Measurements from ENCODE around the gene FMNL2.

Gene FMNL2

DNA sequence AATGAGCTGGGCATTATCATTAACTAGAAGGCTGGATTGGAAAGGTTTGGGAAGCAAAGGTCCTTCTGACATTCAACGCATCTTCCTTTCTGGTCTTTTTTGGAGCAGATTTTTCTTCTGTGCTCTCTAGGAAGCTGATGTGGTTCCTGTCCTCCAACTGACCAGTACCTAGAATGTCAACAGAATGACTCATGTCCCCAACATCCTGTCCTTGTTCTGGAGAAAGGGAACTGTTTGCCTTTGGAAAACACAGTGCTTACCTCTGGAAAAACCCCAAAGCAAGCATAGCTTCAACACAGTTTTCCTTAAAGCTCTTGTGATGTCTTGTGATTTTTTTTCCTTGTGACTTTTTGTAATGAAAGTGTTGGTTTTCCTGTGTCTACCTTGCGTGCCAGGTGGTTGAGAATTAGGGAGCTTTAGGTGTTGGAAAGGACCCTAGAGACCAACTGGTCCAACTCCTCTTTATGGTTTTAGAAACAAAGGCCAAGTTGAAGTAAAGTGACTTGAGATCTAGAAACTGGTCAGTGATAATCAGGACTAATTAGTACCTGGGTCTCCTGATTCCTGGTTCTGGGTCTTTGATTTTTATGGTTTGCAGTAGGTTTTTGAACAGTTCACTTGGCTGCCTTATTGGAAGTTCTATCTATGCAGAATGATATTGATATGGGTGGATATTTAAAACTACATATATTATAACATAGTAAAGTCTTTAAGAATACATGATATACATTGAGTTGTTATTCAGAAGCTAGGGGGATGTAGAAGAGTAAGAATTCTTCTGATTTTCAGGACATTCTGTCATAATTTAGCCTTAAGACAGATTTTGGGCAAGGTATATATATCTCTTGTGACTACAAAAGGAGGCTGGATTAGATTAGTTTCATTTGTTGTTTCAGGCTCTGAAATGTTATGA is 70.5 kb downstream of the FMNL2 start:
- no peak for DNase-seq

DNA sequence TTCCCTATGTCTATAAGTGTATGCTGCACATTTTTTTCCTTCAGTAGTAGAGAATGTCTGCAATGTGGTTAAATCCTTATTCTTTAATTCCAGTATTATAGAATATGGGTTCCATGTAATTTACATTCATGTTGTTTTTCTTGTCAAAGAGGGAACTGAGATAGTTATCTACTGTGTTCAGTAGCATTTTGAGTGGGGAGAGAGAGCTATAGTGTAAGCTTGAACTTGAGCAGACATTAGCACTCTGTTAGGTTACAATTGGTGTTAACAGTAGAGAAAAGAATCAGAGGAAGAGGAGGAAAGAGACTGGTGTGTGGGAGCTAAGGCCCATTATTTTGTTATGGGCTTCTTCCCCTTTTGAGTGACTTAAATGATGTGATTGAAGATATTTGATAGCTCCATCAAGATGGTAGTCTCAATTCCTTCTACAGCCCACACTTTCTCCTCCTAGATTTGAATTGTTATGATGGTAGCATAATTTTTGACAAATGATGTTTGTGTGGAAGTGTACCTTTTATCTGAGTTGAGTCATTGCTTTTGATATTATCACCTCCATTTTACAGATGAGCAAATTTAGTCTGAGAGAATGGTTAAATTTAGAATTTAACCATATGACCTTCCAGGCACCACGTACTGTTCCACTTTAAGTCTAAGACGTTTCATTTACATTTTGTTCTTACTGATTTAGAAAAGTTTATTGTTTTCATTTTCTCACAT is 71.3 kb downstream of the FMNL2 start:
- DNase-seq = no peak

DNA sequence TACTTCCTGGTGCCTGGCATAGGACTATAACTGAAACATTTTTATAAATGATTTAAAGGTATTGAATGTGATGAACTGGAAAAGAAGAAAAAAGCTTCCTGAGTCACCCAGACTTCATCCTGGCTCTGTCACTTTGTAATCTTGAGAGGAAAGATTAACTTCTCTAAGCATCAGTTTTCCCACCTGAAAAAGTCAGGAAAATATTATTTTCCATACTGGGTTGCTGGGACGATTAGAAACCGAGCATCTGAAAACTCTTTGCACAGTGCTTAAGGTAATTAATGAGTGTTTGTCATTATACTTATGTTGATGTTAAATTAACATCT is 71.8 kb downstream of the FMNL2 start:
- no peak for DNase-seq

DNA sequence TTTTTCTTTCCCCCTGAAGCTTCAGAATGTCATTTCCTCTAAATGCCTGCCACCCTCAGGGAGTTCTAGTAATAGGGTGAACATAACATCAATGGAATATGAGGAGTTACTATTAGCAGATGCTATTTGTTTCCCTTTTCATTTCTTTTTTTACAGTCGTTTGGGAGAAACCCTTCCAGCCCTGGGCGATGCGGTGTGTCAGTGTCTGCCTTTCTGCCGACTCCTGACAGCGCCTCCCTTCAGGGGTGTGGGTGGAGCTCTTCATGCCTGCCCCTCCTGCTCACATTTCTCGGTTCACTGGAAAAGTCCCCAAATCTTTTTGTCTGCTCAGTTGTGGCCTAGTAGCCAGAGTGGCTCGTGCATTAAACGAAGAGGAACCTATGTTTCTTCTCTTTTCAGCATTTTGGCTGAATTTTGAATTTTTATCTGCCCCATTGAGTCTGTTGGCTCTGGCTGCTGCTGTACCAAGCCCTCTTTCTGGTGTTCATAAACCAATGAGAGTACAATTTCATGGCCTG is 72.3 kb downstream of the FMNL2 start:
- DNase-seq = no peak

DNA sequence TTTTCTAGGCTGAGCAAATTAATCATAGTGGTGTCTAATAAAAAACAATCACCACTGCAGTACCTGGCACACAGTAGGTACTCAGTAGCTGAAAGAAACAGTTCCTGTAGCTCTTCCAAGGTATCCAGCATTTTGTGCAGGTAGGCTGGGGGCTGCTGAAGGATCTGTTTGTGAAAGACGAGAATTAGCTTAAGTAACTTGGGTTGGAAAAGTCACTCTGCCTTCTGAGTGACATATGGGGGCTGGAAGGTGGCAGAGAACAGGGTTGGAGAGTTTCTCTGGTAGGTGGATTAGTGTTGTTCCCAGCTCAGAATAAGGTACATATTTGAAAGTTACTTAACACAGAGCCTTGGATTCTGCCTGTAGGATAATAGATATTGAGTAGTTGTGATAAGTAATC is 72.8 kb downstream of the FMNL2 start:
- no peak for DNase-seq

DNA sequence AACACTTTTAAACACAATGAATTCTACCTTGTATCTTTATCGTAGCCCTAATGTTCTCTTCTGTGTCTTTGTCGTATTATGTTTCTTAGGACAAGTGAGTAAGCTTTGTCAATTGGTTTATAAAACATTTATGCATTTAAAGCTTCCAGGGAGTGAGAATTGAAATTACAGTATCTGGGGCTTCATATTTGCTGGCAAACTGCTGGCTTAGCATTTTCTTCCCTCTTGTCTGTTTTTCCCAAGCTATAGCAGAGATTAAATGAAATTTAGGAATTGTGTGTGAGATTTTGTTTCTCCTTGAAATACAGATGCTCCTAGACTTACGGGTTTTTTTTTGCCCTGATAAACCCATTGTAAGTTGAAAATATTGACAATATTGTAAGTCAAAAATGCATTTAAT is 73.3 kb downstream of the FMNL2 start:
- no peak for DNase-seq

DNA sequence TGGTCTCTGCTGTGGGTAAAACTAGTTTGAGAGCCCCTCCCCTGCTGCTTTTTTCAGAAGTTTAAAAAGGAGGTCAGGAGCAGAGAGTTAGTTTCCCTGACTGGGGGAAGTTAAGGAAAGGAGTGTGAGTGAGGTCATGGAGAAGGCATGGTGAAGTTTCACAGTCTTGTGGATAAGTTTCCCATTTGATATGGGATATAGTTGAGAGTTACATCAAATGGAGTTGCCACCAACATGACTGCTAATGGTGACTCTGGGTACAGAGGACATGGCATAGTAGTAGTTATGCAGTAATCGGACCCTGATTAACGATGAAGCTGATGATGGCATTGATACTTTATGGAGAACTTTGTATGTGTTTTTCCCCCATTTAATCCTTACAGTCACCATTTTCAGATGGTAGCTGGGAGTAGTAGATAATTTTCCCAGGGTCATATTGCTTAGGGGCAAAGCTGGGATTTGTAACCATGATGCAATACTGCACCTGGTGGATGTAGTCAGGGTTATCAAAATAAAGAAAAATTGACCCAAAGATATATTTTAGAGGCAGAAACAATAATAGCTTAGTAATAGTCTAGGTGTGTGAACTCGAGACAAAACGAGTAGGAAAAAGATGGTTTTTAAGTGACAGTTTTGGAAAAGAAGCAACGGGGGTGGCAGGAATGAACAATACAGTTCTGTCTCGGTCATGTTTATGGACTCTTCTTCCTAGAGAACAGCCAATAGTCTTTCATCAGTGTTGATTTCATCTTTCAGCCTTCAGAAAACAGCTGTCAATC is 74.6 kb downstream of the FMNL2 start:
- no peak for DNase-seq

DNA sequence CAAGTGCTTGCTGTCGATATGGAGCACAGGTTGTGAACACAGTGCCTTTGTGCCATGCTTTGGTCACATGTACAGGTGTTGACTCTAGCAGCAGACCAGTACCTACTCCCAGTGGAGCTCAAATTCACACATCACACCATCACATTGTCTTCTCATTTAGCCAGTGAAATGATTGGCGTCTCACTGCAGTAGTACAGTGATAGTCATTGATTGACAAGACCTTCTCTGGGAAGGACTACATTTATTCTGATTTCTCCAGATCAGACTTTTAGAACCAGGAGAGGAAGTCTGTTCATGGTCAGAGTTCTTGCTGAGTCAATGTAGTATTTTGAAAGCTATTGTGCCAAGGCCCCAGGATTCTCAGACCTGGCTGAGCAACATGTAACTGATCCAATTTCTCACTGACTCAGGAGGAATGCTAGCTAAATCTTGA is 75.2 kb downstream of the FMNL2 start:
- no peak for DNase-seq

DNA sequence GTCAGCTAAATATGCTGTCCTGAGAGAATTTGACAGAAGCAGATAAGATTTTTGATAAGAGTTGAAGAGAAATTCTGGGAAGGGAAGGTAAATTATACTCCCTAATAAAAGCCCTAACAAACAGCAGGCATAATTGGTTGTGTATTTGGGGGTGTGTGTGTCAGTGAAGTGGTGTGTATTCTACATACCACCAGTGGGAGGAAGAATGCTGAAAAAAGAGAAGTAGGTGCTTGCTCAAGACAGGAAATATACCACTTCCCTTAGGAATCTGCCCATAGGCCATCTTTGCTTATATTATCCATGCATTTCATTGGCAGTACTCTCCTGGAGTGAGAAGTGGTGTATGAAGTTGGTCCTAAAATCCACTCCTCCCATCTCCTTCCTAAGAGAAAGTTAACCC is 76.2 kb downstream of the FMNL2 start:
- no peak for DNase-seq

DNA sequence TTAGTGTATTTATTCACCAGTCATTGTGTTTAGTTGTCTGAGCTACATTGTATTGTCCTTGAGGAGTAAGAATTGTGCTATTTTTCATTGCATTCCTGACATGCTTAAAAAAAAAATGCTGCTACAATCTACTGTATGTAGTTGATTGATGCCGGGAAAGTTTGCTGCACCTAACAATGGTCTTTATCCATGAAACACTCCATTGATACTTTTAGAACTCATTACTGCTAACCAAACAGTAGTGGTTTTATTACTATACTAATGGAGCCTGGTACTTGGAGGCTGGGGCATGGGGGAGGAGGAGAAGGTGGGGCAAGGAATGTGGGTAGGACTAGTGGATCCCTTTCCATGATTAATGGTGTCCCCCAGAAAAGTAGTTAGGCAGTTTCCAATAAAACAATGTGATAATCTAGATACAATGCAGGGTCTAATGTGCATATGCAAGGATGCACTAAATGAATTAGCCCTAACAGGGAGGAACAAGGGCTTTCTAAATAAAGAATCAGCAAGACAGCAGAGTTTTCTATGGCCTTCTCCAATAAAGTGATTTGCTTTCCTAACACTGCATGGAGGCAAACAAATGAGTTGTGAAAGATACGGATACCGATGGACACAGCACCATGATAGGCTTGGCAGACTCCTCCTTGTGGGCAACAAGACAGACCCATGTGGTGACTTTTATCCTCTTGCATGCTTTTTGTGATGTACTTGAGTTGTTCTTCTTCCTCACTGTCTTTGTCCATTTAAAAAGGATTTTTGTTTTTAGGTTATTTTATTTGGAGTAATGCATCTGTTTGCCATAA is 78.5 kb downstream of the FMNL2 start:
- DNase-seq = no peak

DNA sequence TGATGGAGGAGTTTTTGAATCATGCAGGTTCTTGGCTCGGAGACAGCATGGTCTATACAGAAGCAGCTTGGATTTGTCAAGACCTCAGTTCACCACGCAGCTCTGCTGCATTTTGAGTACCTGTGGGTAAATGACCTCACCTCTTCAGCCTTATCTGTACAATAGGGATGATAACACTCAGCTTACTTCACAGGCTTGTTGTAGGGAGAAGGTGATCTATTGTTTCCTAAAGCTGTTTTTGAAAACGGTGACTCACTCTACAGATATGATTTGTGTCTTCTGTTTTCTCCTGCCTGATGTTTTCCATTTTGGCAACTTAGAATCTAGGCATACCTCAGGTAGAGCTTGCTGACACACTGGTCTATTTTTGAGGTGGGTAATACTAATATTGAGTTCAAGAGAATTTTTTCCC is 80.3 kb downstream of the FMNL2 start:
- DNase-seq = no peak

DNA sequence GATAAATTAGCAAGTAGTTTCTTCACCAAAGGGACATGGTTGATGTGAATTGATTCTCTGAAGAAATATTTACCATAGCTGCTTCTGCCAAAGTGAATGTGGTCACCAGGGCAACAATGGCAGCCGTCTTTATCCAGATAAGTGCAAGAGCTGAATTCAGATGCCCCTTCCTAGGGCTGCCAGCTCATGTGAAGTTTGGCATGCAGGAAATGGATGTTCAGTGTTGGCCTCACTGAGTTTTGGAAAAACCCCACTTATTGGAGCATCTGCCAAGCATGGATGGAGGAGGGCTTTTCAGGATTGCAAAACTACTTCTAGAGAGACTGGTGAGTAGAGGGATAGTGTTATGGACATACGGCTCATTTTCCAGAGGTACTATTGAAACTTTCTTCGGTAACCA is 80.8 kb downstream of the FMNL2 start:
- DNase-seq = no peak

DNA sequence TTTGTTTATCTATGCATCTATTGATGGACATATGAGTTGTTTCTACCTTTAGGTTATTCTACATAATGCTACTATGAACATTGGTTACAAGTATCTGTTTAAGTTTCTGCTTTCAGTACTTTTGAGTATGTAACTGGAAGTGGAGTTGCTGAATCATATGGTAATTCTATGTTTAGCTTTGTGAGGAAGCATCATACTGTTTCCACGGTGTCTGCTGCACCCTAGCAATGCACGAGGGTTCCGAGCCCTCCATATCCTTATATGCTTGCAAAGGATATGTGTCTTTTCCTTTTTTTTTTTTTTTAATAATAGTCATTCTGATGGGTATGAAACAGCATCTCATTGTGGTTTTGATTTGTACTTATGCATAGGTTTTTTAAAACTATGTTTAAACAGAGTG is 83.7 kb downstream of the FMNL2 start:
- no peak for DNase-seq

DNA sequence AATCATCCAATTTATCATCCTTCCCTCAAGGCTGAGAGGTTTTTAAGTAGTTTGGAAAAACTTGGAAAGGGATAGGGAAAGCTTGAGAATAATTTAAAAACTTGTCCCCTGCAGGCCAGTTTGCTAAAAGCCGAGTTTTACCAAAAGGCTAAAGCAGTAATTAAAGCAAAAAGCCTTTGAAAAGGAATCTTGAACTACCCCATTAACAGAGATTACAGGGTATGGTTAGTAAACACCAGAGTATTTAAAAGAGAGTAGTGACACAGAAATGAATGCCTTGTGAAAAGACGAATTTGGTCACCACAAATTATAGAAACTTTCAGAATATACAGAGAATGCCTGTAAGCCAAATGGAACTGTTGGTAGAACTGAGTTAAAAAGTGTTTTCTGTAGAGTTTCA is 85.0 kb downstream of the FMNL2 start:
- DNase-seq = no peak

DNA sequence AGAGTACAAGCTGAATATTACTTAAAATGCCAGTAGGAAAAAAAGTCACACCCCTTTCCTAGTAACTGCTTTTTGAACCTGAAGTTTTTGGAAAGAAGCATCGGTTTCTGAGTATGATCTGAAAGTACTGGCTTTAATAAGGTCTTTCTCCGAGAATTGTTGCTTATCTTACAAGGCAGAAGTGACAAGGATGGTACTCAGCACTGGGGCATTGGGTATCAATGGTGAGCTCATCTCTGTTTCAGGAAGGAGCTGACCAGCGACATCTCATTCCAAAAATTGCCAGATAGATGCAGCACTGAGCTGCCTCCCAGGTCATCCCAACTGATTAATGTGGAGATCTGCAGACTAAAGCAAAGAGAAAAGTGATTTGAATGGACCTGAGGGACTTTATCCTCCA is 85.4 kb downstream of the FMNL2 start:
- DNase-seq = no peak

DNA sequence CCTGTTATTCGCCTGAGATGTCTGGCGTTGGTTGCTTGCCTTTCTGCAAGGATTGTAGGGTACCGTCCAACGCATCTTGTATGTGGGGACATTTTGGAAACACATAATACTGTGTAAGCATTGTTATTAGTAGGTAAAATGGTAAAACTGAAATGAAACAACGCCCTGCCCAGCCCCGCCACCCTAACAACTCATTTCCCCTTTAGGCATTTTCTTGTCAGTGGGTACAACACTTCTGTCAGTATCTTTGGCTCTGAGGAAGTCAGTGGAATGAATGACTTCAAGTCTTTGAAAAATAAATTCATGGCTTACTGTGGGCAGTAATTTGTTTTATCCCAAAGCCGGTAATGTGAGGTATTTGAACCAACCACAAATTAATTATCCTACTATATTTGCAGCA is 86.0 kb downstream of the FMNL2 start:
- no peak for DNase-seq

DNA sequence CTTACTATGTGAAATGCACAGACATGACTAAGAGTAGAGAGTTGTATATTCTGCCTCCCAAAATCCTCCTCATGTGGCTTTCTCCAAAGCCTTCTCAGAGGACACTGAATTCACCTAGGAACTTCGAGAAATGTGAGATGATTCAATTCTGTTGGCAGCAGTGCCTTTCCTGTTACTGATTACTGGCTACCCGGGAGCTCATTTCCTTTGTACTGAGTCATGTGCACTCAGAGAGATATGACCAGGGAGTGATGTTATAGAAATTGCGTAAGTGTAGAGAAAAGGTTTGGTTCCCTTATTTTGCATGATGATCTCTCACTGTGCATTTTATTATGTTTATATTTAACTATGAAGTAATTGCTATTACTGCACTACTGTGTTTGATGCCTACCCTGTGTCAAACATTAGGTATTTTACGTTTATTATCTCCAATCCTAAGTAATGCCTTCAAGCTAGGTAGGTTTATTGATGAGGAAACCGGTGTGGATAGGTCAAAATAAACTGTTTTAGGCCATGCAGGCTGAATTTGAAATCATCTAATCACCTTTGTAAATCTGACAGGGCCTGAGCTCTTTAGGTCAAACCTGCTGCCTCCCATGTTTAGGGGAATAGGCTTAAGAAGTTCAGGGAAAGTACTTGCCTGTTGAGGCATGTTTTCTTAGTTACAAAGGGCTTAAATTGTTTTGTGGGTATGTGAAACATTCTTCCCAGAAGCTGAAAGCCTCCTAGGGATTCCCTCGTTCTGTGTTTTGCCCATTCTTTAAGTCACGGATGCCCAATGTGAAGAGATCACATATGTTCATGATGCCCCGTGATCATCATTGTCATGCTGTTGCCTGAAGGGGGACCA is 86.8 kb downstream of the FMNL2 start:
- DNase-seq = no peak

DNA sequence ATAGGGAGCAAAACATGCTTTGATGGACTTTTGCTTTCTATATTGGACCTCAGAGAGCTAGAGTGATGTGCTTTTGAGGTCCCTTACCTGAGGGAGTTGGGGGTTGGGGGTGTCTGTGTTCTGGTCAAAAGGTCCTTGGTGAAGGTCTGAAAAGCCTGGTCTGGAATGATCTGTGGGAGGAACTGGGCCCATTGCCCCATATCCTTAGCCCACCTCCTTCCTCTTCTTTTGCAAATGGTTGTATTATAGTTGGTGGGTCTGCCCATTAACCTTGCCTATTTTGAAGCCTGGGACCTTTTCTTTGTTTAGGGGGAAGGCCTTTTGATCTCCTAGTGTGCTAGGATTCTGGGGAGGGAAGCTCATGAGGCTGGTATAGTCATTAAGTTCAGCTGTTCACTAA is 88.7 kb downstream of the FMNL2 start:
- no peak for DNase-seq

DNA sequence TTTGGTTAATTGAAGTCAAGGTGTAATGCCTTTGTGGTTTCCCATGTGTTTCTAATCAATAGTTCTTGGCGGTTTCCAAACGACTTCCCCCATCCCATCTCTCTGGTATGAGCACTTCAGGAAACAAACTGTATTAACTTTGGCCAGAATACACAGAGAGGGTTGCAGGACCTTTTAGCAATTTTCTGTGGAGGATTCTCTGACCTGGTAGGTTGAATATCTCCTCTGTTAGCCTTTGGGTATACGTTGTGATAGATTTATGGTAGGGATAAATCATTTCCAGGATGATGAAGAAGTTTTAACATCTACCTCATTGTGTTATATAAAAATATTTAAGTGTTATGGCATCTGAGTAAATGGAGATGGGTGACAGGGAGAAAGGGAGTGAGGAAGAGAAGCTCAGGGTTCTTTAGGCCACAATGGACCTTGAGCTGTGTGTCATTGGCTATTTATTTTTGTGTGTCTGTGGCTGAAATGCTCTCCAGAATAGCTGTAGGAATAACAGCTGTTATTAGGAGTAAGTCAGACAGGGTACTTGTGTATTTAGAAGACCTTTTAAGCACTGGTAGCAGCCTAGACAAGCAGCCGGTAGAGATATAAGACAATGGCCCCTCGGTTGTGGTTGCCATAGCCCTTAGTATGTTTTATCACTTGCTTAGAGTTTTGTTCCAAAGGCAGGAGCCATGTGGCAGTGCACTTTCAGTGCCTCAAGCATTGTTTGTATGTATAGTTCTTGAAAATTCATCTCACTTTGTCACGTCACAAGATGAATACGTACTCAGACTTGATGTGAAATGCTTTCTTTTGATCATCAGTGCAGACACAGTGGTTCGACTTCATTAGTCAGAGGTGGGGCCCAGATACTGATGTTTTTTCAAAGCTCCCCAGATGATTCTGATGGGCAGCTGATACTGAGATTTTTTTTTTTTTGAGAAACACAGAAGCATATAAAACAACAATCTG is 91.1 kb downstream of the FMNL2 start:
- DNase-seq = no peak

DNA sequence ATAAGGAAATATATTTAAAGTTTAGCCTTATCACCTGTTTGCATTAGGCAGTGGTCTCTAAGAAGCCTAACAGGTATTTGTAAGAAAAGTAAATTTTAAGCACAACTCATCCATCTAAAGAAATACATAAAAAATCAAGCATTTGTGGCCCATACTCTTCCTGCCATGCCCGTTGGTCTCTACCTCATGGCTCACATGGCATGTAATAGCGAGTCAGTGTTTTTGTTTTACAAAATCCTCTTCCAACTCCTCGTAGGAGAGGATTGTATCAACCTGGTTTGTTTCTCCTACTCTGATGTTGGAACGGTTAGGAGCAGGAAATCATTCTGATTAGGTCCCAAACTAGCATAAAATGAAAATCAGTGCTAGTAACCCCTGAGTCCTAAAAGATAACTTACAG is 91.8 kb downstream of the FMNL2 start:
- DNase-seq = no peak
